HG02938 (cell line): ENCODE results near the gene CCDC188.
A peak's percentile ranks its signal among the peaks of the same experiment; 100 is the strongest.

ENCODE experiments used
- ATAC-seq: cut with Tn5 transposase; IDR thresholded peaks from one replicate; pipeline ENCODE4 v1.9.1; 2021; ENCODE audit warnings: mild to moderate bottlenecking, moderate library complexity; ENCODE audit not compliant: unreplicated experiment

The CCDC188 gene

DNA sequence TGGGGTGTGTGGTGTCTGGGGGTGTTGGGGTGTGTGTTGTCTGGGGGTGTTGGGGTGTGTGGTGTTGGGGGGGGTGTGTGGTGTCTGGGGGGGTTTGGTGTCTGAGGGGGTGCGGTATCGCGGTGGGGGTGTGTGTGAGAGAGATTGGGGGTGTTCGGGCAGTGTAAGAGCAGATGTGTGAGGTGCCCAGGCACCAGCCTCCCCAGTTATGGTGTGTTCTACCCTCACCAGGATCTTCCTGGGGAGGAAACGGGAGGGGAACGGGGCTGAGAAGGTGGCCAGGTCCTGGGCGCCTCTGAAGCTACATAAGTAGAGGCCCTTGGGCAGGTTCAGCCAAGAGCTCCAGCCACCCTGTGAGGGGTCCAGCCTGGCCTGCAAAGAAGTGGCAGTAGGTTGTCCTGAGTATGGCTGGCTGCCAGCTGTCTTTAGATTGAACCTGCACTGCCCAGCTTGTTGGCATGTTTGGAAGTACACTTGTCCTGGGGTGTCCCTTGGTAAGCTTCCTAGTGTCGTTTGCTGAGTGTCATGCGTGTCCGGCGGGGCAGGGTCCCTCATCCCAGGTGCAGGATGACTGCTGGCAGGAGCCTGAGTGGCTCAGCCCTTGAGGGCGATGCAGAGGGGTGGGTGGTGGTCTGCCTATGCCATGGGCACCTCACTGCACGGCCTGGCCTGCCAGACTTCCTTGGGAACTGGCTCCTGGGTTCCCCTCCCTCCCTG, 27.3 kb downstream of the CCDC188 start:
- no peak for ATAC-seq

GRCh38 chr22:20121856-20122415, 28.9 kb downstream of the CCDC188 start:
- ATAC-seq, result no peak

DNA sequence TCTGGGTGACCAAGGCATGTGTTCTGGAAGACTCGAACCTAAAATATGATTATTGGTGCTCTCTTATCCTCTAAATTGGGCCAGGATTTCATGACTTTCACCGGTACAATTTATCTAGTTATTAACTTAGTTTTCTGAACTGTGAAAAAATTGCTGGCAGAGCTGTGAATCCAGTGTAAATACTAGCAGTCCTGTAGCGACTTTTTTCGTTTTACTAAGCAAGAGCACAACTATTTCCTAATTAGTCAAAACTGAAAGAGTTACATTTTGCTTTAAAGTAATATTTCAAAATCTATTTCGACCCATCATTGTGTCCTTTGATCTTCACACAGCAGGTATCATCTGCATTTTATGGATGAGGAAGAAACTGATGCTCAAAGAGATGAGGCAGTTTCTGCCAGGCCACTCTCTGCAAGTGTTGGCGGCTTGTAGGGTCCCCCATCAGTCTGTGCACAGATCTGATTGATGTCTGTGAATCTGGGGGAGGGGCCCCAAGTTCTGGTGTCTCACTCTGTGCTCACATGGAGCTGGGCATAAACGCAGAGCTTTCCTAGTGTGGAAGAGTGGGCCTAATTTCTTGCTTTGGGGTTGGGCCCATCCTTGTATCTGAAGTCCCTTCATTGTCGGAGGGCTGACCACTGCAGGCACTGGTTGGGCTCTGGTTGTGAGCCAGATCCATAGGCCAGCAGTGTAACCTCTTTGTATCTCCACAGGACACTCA, 32.4 kb downstream of the CCDC188 start:
- ATAC-seq, result no peak

- ATAC-seq, result peak; percentile 14
These were observed 33.1 kb downstream of the CCDC188 start for GRCh38 chr22:20117633-20118299.

DNA sequence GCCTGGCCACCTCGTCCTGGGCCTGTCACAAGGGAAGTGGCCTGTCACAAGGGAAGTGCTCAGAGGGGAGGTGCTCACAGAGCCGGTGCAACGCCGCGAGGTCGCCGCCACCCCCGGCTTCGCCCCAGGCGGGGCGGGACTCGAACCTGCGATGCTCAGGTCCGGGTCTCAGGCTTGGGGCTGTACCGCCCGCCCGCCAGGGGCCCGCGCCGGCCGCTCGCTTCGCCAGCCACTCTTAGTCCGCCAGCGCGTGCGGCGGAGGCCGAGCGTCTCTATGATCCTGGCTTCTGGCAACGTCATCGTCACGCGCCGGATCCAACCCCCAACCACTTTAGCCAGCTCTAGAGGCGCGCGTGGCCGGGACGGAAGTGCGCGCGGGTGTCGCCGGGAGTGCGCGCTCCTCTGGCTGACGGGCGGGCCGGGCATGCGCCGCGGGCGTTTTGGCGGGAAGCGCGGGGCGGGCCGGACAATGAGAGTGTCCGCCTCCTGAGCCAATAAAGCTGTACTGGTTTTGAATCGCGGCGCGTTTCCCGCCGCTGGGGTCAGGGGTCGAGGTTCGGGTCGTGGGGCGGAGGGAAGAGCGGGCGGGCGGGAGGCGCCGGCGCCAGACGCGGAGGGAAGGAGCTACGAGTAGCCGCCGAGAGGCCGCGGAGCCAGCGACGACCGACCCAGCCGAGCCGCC, 33.8 kb downstream of the CCDC188 start, which contains the start of gene TRMT2A:
TSS of gene TRMT2A (minus strand) at position 276 of the 682 bp plus-strand sequence. CDS start 320 bp downstream, outside the sequence.
- ATAC-seq, result peak; percentile 70

GRCh38 chr22:20116376-20116950, 34.4 kb downstream of the CCDC188 start:
- no peak for ATAC-seq

- no peak for ATAC-seq
These were observed 35.0 kb downstream of the CCDC188 start, which contains the start of gene RANBP1 for GRCh38 chr22:20115691-20116375. Gene RANBP1 (plus strand): TSS chr22:20116104. CDS start chr22:20116185, 81 bp downstream.

DNA sequence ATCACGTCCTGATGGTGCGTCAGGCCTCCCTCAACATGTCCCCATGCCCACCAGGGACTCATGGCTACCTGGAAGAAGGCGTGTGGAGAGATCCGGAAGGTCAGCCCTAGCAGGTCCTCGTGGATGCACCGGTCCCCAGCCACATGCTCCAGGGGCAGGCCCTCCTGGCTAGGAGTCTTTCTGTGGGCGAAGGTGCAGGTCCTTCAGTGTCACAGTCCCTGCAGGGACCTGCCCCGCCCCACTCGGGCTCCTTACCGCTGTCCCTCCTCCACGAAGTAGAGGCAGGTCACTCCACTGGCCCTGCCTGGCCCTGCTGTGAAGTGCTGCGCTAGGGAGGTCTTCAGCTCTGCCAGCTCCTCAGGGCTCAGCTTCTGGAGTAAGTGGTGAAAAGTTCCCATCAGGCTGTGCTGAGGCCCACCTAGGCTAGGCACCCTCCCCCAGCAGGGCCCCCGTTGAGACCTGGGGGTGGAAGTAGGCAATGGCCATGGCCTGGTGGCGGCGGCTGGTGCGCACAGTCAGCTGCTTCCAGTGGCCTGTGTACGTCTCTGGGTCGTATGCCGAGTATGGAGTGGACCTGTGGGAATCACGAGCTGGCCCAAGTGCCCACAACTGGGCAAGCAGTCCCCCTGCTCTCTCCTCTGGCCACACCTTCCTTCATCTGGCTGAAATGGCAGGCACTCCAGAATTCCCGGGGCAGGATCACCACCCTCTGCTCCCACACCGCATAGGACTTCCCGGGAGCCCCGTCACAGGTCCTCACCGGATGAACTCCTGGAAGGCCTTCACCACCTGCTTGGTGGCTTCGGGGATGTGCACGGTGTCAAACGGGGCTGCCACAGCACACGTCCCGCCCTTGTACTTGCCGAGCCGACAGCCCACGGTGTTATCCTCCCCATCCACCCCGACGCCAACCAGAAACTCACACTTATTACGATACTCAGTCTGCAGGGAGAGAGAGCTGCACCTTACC, 36.1 kb downstream of the CCDC188 start:
- no peak for ATAC-seq

GRCh38 chr22:20113551-20114310, 37.1 kb downstream of the CCDC188 start:
- no peak for ATAC-seq

- ATAC-seq, result no peak
These were observed 38.0 kb downstream of the CCDC188 start for GRCh38 chr22:20112623-20113511.

DNA sequence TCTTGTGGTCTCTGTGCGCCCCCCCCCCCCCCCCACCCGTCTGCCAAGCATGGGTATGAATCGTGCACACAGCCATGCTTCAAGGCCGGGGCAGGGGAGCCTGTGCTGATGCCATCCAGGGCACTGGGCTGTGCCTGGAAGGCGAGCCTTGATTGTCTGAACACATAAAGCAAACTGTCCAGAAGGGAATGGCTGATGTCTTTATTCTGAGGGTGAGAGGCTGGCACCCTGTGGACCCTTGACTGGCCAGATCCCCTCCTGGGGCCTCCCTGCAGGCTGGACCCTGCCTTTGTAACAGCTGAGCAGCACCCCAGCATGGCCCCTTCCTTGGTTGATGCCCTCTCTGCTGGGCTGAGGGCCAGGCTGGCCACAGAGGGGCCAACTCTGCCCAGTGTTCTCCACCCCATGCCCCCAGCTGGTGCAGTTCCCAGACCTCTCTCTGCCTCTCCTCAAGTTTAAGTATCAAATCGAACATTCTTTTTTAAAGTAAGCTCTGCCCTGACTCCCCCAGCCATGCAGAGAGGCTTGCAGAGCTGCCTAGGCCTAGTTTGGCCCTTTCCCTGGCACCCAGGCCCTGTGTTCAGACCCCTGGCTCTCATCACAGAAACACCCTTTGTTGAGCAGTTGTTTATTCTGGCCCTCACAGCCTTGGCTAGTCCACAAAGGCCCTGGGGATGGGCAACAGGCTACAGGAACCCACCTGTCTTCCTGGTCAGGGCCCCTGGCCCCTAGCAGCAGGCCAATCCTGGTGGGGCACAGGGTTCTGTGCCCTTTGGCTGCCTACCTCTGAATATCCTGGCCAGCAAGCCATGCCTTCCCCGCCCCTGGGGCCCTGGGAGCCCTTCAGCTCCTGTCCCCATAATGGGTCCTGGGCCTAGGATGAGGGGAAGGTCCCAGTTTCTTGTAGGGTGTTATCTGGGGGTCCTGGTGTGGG, 38.9 kb downstream of the CCDC188 start:
- no peak for ATAC-seq

- no peak for ATAC-seq
These were observed 39.7 kb downstream of the CCDC188 start for GRCh38 chr22:20111045-20111688.

GRCh38 chr22:20110359-20110985, 40.4 kb downstream of the CCDC188 start:
- ATAC-seq, result no peak

DNA sequence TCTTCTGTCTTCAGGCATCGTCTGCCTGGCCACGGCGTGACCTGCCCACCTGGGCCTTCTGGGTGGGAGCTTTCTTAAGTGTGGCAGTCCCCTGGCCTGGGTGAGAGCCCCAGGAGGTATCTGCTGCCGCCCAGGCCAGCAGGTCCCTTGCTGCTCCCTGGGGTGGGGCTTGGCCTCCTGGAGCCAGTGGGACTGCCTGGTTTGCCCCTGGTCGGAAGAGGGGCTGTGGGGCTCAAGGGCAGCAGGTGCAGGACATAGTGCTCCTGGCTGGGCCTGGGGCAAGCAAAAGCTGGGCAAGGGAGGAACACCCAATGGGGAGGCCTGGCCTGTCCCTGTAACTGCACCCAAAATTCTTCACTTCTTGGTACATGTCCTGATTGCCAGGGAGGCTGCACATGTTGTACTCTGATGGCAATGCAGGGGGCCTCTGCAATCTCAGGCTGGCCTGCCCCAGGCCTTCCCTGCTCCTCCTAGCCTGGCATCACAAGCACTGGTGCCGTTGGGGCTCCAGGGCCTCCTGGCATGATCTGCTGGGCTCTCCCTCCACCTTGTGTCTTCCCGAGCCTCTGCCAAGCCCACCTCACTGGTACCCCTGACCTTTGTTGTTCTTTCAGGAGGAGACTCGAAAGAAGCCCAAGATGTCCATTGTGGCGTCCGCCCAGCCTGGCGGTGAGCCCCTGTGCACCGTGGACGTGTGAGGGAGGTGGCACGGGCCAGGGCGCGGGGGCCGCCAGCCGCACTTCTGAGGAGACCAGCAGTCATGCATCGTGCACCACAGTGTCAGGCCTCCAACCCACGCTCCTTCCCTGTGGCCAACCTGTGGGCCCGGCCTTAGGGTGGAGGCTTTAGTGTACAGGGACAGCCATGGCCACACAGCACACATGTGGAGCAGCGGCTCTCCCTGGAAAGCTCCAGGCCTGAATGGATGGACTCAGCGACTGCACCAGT, 41.2 kb downstream of the CCDC188 start:
- no peak for ATAC-seq
